HG03571 (cell line): ENCODE measurements around the gene PLXNA1.

ENCODE experiments used
- ATAC-seq: cut with Tn5 transposase; IDR thresholded peaks from one replicate; pipeline ENCODE4 v1.9.1; 2021; ENCODE audit not compliant: unreplicated experiment

Gene PLXNA1

DNA sequence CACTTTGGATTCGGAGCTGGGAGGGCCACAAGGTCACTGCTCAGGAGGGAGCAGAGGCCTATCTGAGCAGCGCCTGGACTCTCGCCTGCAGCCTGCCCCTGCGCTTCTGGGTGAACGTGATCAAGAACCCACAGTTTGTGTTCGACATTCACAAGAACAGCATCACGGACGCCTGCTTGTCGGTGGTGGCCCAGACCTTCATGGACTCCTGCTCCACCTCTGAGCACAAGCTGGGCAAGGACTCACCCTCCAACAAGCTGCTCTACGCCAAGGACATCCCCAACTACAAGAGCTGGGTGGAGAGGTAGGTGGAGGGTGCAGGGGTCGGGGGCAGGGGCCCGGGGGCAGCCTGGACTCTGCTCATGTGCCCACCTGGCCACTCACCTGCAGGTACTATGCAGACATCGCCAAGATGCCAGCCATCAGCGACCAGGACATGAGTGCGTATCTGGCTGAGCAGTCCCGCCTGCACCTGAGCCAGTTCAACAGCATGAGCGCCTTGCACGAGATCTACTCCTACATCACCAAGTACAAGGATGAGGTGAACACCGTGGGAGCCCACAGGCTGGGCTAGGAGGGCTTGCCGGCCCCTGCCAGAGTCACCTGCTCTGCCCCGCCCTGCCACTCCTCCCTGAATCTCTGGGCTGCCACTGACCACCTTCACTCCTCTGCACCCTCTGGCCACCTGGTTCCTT lies 49.5 kb downstream of the PLXNA1 start:
- ATAC-seq: no peak
